ENCODE results near the gene CENPVL2.
A peak's percentile ranks its signal among the peaks of the same experiment; 100 is the strongest.
"Not testable (repeated sequence)": the region's sequence is repeated elsewhere in the genome, so short reads cannot be mapped to it uniquely, and the experiment has no call there.

The CENPVL2 gene

DNA sequence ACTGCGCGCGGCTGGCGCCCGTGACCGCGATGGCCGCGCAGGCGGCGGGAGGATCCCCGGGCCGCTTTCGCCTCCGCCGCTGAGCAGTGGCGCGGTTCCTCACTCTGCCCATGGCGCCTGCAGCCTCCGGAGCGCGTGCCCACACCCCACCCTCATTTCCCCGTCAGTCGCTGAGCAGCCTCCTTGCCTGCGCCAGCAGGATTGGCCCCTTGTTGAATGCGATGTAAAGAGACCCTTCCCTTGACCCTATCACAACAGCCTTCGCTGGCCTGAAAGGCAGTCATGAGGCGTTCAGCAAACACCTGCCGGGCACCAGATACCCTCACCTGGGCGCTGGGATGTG, at the start of gene CENPVL2:
TSS of gene CENPVL2 (minus strand) at position 112 of the 343 bp plus-strand sequence. CDS start at position 112, 0 bp downstream.
- not testable (repeated sequence) for DNase-seq

DNA sequence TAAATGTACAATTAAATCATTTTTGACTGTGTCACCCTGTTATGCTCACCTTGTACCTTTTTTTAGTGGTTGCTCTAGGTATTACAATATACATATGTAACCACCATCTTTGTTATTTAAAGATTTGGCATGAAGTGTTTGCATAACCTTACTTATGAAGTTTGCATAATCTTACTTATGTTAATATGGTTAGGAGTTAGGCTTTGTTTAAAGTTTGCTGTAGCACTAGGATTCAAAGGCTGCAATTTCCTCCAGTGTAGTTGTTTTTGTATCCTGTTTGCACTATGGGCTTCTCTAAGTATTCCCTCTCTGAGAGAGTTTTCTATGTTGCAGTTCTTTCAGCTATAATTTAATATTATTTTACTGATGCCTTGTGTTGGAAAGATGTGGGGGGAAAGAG, 45.6 kb upstream of the CENPVL2 start:
- no peak for DNase-seq

DNA sequence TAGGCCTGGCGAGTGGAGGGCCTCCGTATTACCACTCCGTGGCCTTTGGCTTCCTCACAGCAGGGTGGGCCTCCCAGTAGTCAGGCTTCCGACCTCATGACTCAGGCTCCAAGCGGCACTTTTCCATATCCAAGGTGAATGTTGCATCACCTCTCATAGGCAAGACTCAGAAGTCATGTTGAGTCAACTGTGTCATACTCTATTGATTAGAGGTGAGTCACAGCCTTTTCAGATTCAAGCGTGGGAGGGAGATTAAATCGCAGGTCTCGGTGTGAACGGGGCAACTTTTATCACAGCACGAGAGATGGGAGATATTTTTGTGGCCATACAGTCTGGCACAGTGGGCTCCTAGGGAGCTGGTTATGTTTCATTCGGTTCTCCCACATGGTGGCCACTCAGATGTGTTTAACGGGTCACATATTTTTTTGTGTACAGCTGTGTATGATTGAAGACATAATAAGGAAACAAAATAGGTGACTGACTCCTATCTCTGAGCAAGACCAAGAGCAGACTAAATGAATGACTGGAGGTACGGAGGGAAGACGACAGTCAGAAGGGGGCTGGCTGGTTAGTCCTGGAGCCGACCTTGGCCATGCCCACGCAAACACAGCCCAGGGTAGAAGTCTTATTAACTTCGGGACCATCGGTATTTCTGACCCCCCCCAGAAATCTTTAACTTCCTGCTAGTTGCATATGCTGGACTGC, 30.5 kb upstream of the CENPVL2 start:
- DNase-seq, result not testable (repeated sequence)

DNA sequence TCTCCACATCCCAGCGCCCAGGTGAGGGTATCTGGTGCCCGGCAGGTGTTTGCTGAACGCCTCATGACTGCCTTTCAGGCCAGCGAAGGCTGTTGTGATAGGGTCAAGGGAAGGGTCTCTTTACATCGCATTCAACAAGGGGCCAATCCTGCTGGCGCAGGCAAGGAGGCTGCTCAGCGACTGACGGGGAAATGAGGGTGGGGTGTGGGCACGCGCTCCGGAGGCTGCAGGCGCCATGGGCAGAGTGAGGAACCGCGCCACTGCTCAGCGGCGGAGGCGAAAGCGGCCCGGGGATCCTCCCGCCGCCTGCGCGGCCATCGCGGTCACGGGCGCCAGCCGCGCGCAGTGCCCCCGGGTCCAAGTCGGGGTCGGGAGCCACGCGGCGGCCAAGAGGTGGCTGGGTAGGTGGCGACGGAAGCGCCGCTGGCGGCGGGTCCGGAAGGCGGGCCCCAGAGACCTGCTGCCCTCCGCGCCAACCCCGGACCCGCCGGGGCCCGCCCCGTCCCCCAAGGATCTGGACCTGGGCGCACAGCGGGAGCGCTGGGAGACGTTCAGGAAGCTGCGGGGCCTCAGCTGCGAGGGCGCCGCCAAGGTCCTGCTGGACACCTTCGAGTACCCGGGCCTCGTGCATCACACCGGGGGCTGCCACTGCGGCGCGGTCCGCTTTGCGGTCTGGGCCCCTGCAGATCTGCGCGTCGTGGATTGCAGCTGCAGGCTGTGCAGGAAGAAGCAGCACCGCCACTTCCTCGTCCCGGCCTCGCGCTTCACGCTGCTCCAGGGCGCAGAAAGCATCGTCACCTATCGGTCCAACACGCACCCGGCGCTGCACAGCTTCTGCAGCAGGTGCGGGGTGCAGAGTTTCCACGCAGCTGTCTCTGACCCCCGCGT, 27.9 kb upstream of the CENPVL2 start, which contains the start of gene CENPVL1:
TSS of gene CENPVL1 (plus strand) at position 236 of the 888 bp plus-strand sequence. CDS start at position 236, 0 bp downstream.
- not testable (repeated sequence) for DNase-seq

DNA sequence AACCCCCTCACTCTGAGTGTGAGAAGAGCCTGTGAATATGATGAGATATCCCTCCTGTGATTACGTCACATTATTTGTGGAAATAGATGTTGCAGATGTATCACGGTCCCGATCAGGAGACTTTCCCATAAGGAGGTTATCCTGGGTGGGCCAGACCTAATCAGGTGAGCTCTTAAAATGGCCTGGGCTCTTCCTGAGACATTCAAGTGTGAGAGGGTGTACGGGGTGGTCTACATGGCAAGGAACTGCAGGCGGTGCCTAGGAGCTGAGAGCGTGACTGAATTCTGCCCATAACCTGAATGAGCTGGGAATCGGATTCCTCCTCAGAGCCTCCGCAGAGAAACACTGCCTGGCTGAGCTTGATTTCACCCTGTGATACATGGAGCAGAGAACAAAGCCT, 14.8 kb upstream of the CENPVL2 start:
- no peak for DNase-seq

DNA sequence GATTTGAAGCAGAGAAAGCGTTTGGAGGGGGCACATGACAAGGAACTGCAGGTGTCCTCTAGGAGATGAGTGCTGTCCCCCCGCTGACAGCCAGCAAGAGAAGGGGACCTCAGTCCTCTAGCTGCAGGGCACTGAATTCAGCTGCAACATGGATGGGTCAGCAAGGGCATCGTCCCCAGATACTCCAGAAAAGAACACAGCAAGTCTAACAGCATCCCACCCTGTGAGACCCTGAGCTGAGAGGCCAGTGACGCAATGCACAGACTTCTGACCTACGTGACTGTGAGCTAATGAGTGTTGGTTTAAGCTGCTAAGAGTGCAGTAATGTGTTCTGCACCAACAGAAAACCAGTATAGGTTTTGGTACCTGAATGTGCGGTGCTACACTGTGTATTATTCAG, 11.6 kb upstream of the CENPVL2 start:
- DNase-seq, result no peak

DNA sequence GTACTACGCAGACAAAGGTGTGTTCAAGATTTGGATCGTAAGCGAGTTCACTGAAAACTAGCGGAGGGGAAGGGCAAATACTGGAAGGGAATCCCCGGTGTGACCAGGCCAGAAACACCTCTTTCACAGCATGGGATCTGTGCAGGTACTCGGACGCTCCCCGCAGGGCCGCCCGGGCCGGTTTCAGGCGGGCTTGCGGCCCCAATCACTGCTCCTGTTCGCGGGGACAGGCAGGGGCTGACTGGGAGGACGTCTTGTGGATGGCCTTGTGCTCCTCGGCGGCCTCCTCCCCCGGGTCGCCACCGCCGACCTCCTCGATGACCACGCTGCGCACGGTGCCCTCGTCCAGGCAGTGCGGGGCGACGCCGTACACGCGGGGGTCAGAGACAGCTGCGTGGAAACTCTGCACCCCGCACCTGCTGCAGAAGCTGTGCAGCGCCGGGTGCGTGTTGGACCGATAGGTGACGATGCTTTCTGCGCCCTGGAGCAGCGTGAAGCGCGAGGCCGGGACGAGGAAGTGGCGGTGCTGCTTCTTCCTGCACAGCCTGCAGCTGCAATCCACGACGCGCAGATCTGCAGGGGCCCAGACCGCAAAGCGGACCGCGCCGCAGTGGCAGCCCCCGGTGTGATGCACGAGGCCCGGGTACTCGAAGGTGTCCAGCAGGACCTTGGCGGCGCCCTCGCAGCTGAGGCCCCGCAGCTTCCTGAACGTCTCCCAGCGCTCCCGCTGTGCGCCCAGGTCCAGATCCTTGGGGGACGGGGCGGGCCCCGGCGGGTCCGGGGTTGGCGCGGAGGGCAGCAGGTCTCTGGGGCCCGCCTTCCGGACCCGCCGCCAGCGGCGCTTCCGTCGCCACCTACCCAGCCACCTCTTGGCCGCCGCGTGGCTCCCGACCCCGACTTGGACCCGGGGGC, 567 bp downstream of the CENPVL2 start:
- not testable (repeated sequence) for DNase-seq

DNA sequence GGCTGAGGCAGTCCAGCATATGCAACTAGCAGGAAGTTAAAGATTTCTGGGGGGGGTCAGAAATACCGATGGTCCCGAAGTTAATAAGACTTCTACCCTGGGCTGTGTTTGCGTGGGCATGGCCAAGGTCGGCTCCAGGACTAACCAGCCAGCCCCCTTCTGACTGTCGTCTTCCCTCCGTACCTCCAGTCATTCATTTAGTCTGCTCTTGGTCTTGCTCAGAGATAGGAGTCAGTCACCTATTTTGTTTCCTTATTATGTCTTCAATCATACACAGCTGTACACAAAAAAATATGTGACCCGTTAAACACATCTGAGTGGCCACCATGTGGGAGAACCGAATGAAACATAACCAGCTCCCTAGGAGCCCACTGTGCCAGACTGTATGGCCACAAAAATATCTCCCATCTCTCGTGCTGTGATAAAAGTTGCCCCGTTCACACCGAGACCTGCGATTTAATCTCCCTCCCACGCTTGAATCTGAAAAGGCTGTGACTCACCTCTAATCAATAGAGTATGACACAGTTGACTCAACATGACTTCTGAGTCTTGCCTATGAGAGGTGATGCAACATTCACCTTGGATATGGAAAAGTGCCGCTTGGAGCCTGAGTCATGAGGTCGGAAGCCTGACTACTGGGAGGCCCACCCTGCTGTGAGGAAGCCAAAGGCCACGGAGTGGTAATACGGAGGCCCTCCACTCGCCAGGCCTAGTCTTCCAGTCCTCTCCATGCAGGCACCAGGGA, 2.8 kb downstream of the CENPVL2 start:
- not testable (repeated sequence) for DNase-seq

DNA sequence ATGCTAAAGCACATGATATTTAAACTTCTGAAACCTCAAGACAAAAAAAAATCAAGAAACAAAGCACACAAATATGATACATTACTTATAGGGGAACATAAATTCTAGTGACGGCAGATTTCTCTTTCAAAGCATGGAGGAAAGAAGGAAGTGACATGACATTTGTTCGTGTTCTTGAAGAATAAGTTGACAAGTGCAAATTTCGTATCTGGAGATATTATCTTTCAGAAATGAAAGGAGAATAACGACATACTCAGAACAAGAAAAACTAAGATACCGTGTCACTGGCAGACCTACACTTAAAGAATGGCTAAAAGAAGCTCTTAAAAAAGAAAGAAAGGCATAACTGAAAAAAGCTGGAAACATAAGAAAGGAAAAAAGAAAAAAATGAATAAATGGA, 16.6 kb downstream of the CENPVL2 start:
- DNase-seq, result no peak

DNA sequence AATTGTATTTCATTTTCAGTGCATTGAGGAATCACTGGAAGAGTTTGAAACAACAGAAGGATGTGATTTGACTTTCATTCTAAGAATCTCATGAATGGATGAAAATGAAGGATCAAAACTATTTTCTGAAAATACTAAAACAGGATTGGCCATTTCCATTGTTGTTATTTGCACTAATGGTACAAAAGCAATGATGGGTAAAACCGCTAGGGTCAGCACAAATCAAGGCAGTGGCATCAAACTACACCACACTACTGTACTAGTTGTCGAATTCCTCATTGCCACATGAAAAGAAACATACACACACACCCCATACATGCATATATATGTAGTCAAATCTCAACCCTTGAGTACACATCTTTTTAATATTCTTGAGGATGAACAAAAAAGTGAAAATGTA, 39.3 kb downstream of the CENPVL2 start:
- DNase-seq, result no peak

DNA sequence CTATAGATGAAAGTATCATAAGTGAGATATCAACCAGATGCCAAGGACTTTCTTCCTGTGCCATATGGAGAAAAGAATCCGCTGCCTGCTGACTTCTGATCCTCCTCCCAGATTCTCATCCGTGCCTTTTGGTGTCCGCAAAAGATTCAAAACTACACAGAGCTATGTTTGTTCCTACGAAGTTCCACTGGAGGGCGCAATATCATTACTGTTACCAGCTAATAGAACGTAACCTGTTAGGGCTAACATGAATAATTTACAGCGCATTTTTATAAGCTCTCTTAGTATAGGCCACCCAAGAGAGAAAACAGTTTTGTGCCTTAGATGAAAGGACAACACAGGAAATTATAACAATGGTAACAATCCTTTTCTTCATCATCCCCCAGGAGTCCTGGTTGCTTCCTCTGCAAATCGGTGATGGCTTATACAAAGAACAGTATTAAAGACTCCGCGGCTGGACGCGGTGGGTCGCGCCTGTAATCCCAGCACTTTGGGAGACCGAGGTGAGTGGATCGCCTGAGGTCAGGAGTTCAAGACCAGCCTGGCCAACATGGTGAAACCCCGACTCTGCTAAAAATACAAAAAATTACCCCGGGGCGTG, 41.1 kb downstream of the CENPVL2 start:
- DNase-seq, result peak in 1 of 2 donors; percentile 13

DNA sequence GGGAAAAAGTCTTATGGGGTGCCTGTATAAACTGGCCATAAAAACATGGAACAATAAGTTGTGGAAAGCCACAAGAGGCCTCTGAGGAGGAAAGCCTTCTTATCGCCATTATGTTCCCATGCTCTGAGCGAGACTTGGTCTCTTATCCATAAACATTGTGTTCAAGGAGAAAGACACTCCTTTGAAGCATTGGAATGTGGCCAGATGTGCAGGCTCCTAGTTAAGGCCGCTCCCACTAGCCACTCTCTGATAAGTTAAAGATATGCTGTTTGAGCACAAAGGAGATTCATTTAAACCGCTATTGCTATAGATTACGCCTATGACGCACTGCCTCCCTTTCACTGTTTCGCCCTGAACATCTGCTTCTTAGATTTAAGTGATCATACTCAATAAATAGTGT, 46.1 kb downstream of the CENPVL2 start:
- not testable (repeated sequence) for DNase-seq
